GM12878 (cell line): ENCODE results near the gene CRIM1.

Experiments used
- CTCF ChIP-seq, 3 experiments: IDR thresholded peaks in 2 of 3; conservative IDR thresholded peaks in 1 of 3; 2 replicates each; pipeline ENCODE4 v1.5.1; 2011; ENCODE audit warnings: low read depth in 3 of 3, low read length in 3 of 3, mild to moderate bottlenecking in 3 of 3, control low read depth in 2 of 3, moderate library complexity in 2 of 3, inconsistent platforms in 1 of 3, mixed read lengths in 1 of 3; ENCODE audit not compliant: control insufficient read depth in 2 of 3, insufficient read depth in 1 of 3; ENCODE audit errors: extremely low read depth in 1 of 3
- EZH2 ChIP-seq: IDR thresholded peaks from 2 replicates; pipeline ENCODE4 v1.6.1; 2012; ENCODE audit warnings: low read depth, mild to moderate bottlenecking, control low read depth, inconsistent platforms, low read length, borderline replicate concordance; ENCODE audit not compliant: control insufficient read depth
- FOXM1 ChIP-seq: IDR thresholded peaks from 2 replicates; pipeline ENCODE4 v1.6.1; 2012; ENCODE audit warnings: low read depth, mild to moderate bottlenecking, inconsistent platforms, low read length, moderate library complexity
- NR2C1 ChIP-seq: fragments of 450-650 bp; IDR thresholded peaks from 2 replicates; pipeline ENCODE4 v1.6.1; 2017; ENCODE audit warnings: antibody characterized with exemption, mild to moderate bottlenecking, moderate library complexity
- RAD21 ChIP-seq: IDR thresholded peaks from 2 replicates; pipeline ENCODE4 v1.6.1; 2011; ENCODE audit warnings: mild to moderate bottlenecking, low read depth, low read length, moderate library complexity; ENCODE audit not compliant: insufficient read depth

DNA sequence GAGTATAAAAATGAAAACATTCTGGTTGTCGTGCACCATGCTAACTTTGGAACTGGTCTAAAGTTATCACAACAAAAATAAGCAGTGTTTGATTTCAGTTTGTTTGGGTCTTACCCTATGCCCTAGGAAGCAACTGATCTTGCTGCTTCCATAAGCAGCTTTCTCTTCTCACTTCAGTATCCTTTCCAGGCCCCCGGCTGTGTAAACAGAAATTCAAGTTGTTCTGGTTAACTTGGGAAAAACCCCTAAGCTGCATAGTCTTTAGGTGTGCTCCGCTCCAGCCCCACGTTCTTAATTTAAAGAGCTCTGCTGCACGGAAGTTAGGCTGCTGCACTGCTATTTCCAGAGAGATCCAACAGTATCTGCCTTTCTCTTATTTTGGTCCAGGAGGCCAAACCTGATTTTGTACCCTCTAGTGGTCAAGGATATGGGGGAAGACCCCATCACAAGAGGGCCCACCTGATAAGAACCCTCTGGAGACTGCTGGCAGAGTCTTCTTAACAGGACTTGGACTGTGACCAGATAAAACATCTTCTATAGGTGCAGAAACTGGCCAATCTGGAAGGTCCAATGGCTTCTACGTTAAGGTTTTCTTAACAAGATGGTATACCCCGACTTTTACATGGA, 173.3 kb downstream of the CRIM1 start:
- TF ChIP-seq FOXM1 = no peak
- no peak for TF ChIP-seq CTCF (IDR thresholded peaks at IDR 0.05 in 2 of 3, conservative IDR thresholded peaks at IDR 0.05 in 1 of 3; ENCODE audit: control insufficient read depth in 2 of 3, extremely low read depth in 1 of 3, insufficient read depth in 1 of 3, low read depth in 3 of 3, low read length in 3 of 3)
- TF ChIP-seq NR2C1 = no peak
- no peak for TF ChIP-seq EZH2
- TF ChIP-seq RAD21 = no peak
